Measurements from ENCODE around the gene DOLK.

DNA sequence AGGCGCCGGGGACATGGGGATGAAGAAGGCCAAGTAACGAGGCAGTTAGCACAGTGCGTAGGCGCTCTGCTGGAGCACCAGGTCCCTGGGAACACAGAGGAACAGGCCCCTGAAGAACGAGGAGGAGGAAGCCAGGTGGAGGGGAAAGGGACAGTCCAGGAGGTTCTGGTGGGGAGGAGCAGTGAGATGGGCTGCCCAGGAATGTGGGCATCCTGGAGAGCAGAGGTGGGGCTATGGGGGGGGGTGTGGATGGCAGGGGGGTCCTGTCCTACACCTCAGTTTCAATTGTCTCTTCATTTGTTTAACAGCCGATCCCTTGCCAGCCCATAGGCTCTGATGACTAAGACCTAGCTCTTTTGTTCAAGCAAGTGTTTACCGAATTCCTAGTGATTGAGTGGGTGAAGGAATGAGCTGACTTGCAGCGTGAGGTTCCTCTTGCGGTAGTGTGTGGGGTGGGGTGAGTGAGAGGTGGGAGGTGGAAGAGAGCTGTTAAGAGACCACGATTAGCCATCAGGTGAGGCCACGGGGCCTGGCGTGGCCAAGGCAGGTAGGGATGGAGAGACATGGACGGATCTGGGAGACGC lies 35.0 kb downstream of the DOLK start:
- TF ChIP-seq, protein P1, sequence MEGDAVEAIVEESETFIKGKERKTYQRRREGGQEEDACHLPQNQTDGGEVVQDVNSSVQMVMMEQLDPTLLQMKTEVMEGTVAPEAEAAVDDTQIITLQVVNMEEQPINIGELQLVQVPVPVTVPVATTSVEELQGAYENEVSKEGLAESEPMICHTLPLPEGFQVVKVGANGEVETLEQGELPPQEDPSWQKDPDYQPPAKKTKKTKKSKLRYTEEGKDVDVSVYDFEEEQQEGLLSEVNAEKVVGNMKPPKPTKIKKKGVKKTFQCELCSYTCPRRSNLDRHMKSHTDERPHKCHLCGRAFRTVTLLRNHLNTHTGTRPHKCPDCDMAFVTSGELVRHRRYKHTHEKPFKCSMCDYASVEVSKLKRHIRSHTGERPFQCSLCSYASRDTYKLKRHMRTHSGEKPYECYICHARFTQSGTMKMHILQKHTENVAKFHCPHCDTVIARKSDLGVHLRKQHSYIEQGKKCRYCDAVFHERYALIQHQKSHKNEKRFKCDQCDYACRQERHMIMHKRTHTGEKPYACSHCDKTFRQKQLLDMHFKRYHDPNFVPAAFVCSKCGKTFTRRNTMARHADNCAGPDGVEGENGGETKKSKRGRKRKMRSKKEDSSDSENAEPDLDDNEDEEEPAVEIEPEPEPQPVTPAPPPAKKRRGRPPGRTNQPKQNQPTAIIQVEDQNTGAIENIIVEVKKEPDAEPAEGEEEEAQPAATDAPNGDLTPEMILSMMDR (IDR thresholded peaks at IDR 0.05): no peak
- no peak for TF ChIP-seq POLR2A (IDR thresholded peaks at IDR 0.05)
